Stimulated activated CD8-positive, alpha-beta memory T cell treated with anti-CD3 and anti-CD28 coated beads, Interleukin-7, amount 100 ng/mL, for 48 hours (primary cell): ENCODE data around the gene TDP1.
A peak's percentile ranks its signal among the peaks of the same experiment; 100 is the strongest.

ENCODE experiments used
- DNase-seq, 2 donors: peaks; one replicate each; pipeline ENCODE4 v3.0.0-alpha.2; 2020; ENCODE audit warnings: low read depth in 1 of 2; ENCODE audit errors: extremely low read depth in 1 of 2

Gene TDP1

GRCh38 chr14:89941830-89942377 lies 13.8 kb upstream of the TDP1 start:
- DNase-seq: no peak

GRCh38 chr14:89947344-89947743 lies 8.4 kb upstream of the TDP1 start:
- no peak for DNase-seq

GRCh38 chr14:89952576-89952975 lies 3.2 kb upstream of the TDP1 start:
- DNase-seq: no peak

- DNase-seq: no peak
Observed at GRCh38 chr14:89953602-89954001, 2.1 kb upstream of the TDP1 start.

GRCh38 chr14:89954070-89955021 lies 1.4 kb upstream of the TDP1 start, which contains the start of gene EFCAB11:
Gene EFCAB11, minus strand, starts transcription at chr14:89954730. Its CDS starts 70 bp downstream, at chr14:89954660.
- DNase-seq: peak; percentile 86 to 94

GRCh38 chr14:89955022-89955744 lies 544 bp upstream of the TDP1 start:
- DNase-seq: no peak

GRCh38 chr14:89956661-89957009 lies 908 bp downstream of the TDP1 start:
- no peak for DNase-seq

- DNase-seq: no peak
Observed at GRCh38 chr14:89957376-89957775, 1.6 kb downstream of the TDP1 start.

GRCh38 chr14:89957791-89958190 lies 2.1 kb downstream of the TDP1 start:
- no peak for DNase-seq

GRCh38 chr14:89958966-89959365 lies 3.2 kb downstream of the TDP1 start:
- DNase-seq: no peak

- DNase-seq: no peak
Observed at GRCh38 chr14:89959853-89960445, 4.2 kb downstream of the TDP1 start.

- DNase-seq: no peak
Observed at GRCh38 chr14:89960914-89961313, 5.2 kb downstream of the TDP1 start.

GRCh38 chr14:89963288-89963978 lies 7.7 kb downstream of the TDP1 start:
- no peak for DNase-seq

- DNase-seq: no peak
Observed at GRCh38 chr14:89965839-89966238, 10.1 kb downstream of the TDP1 start.

- peak in 1 of 2 donors; percentile 17 for DNase-seq
Observed at GRCh38 chr14:89973234-89973823, 17.6 kb downstream of the TDP1 start.

- DNase-seq: no peak
Observed at GRCh38 chr14:89977668-89978067, 21.9 kb downstream of the TDP1 start.

GRCh38 chr14:89978656-89979055 lies 22.9 kb downstream of the TDP1 start:
- DNase-seq: no peak

- no peak for DNase-seq
Observed at GRCh38 chr14:89983375-89983774, 27.6 kb downstream of the TDP1 start.

- no peak for DNase-seq
Observed at GRCh38 chr14:89986462-89987160, 30.9 kb downstream of the TDP1 start.

GRCh38 chr14:89987161-89987475 lies 31.4 kb downstream of the TDP1 start:
- no peak for DNase-seq
